ENCODE results near the gene KNDC1.

Gene KNDC1

GRCh38 chr10:133213641-133214467 is 53.8 kb downstream of the KNDC1 start:
- Histone ChIP-seq H3K27me3 (replicated peaks; ENCODE audit: control insufficient read depth, insufficient read depth, low read length) (no peaks in the 10 kb centered on the region), H3K4me3 (replicated peaks; ENCODE audit: low read depth, low read length) (no peak overlapping the region), H3K36me3 (ENCODE audit: control insufficient read depth, insufficient read depth, low read length) (no peaks in the 10 kb centered on the region)
- no peak for TF ChIP-seq CTCF (IDR thresholded peaks at IDR 0.05; ENCODE audit: insufficient read depth, low read length, poor library complexity, severe bottlenecking)
- no peak for DNase-seq (ENCODE audit: extremely low read depth, insufficient read length)

DNA sequence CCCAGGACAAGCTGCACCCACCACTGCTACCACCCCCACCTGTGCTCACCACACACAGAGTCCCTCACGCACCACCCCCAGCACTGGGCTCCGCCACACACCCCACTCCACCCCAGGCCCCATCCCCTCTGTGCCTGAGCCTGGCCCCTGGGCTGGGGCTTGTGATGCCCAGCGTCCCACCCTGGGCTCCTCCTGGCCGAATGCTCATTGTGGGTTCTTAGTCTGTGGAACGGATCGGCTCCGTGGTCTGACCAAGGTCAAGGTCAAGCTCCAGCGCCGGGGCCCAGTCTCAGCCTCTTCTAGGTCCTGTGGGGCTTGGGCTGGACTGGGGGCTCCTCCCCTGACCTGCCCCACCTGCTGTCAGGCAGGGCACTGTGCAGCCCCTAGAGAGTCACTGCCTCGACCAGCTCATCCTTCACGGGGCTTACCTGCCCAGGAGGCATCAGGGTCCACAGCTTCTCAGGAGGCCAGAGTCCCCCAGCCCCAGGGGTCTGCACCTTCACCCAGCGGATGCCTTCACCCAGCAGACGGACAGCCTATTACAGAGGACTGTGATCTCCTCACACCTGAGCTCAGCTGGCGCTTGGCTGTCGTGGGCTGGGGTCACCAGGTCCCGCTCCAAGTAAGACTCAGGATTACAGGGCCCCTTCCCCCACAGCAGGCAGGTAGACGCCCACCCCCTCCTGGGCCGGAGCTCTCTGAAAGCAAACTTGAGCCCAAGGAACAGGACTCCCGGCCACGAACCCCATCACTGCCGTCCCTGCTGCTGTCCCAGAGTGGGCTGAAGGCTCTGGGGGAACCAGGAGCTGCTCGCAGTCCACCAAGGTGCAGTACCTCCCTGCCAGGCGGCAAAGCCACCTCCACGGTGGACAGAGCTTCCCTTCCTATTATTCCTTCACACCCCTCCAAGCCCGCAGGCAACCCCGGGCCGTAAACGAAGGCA is 54.7 kb downstream of the KNDC1 start:
- TF ChIP-seq CTCF (IDR thresholded peaks at IDR 0.05; ENCODE audit: insufficient read depth, low read length, poor library complexity, severe bottlenecking), result no peak
- Histone ChIP-seq H3K36me3 (ENCODE audit: control insufficient read depth, insufficient read depth, low read length) (no peaks in the 10 kb centered on the region), H3K4me3 (replicated peaks; ENCODE audit: low read depth, low read length) (no peak overlapping the region), H3K27me3 (replicated peaks; ENCODE audit: control insufficient read depth, insufficient read depth, low read length) (no peaks in the 10 kb centered on the region)
- DNase-seq (ENCODE audit: extremely low read depth, insufficient read length), result no peak

DNA sequence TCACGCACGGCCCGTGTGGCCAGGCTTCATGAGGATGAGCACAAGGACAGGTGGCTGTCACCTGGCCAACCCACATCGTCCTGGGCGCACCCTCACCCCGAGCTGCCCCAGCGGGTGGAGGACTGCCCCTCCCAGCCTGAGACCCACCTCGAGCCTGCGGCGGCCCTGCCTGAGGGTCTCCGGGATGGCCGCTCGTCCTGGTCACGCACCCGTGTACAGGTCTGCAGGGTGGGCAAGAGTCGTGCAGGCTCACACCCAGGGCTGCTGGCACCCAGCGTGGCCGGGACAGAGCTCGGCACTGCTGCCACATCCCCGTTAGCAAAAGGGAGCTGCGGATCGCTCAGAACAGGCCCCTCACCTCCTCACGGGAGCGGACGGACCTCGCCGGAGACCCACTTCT is 55.6 kb downstream of the KNDC1 start:
- no peaks in the 10 kb centered on the region for H3K27me3 ChIP-seq (replicated peaks; ENCODE audit: control insufficient read depth, insufficient read depth, low read length)
- H3K4me3 ChIP-seq (replicated peaks; ENCODE audit: low read depth, low read length), result no peak overlapping the region
- TF ChIP-seq CTCF (IDR thresholded peaks at IDR 0.05; ENCODE audit: insufficient read depth, low read length, poor library complexity, severe bottlenecking), result no peak
- no peaks in the 10 kb centered on the region for H3K36me3 ChIP-seq (ENCODE audit: control insufficient read depth, insufficient read depth, low read length)
- no peak for DNase-seq (ENCODE audit: extremely low read depth, insufficient read length)

DNA sequence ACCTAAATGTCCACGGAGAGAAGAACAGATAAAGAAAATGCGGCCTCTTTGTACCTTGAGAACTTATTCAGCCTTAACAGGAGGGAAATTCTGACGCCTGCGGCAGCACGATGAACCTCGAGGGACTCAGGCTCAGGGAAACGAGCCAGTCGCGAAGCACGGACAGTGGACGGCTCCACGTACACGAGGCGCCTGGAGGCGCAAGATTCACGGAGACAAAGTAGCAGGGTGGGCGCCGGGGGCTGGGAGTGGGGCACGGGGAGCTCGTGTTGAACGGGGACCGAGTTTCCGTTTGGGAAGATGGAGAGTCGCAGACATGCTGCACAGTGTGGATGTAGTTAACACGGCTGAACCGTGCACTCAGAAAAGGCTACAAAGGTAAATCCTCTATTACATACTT is 56.8 kb downstream of the KNDC1 start:
- H3K27me3 ChIP-seq (replicated peaks; ENCODE audit: control insufficient read depth, insufficient read depth, low read length), result no peaks in the 10 kb centered on the region

More for the DNA sequence above, 56.8 kb downstream of the KNDC1 start:
- TF ChIP-seq CTCF (IDR thresholded peaks at IDR 0.05; ENCODE audit: insufficient read depth, low read length, poor library complexity, severe bottlenecking), result no peak
- Histone ChIP-seq H3K4me3 (replicated peaks; ENCODE audit: low read depth, low read length) (no peak overlapping the region), H3K36me3 (ENCODE audit: control insufficient read depth, insufficient read depth, low read length) (no peaks in the 10 kb centered on the region)
- DNase-seq (ENCODE audit: extremely low read depth, insufficient read length), result no peak
